Endothelial cell of umbilical vein (primary cell): ENCODE data around the gene BTN3A1. TPM values are rescaled to one million over a fixed set of nuclear protein-coding genes. Genes with fewer than 3 reads are reported as not detected.
"Not testable (repeated sequence)": the region's sequence is repeated elsewhere in the genome, so short reads cannot be mapped to it uniquely, and the experiment has no call there.

Source experiments
- BruUV-seq: library from RNA; stranded (reverse); fragments of 400-500 nt; replicated peaks from 2 replicates; lab custom pipeline; 2021; lab: Mats Ljungman, UMichigan
- CTCF ChIA-PET: fragments of 300-600, 350-600 bp; sonication (Branson Sonifier 250); formaldehyde crosslinking; loops from one replicate; lab custom pipeline; 2021; ENCODE audit warnings: antibody characterized with exemption, inconsistent platforms; lab: Charles Lee
- POLR2A ChIA-PET: fragments of 300-600, 350-600 bp; sonication (Branson Sonifier 250); formaldehyde crosslinking; loops from one replicate; lab custom pipeline; 2021; ENCODE audit warnings: antibody characterized with exemption, inconsistent platforms; lab: Charles Lee
- DNase-seq: peaks from one replicate; pipeline ENCODE4 v3.0.0-alpha.2; 2011; ENCODE audit warnings: low read depth, low spot score
- FAIRE-seq: peaks from 2 replicates; lab custom pipeline; 2011; peaks lifted over from hg19 to GRCh38; lab: Jason Lieb, UNC
- H2AFZ ChIP-seq: 2 replicates; pipeline ENCODE4 v1.6.0; 2012; ENCODE audit warnings: low read depth, low read length, control low read depth, inconsistent platforms
- H3K27ac ChIP-seq: 2 replicates; pipeline ENCODE4 v1.5.1; 2011; ENCODE audit warnings: low read depth, mild to moderate bottlenecking, control low read depth, low read length, moderate library complexity; ENCODE audit not compliant: insufficient read depth
- H3K27me3 ChIP-seq, 2 experiments: 2 replicates each; pipeline versions ENCODE4 v1.6.0 to v1.6.1; 2011; ENCODE audit warnings: low read length in 2 of 2, mixed read lengths in 1 of 2; ENCODE audit not compliant: control insufficient read depth in 2 of 2, insufficient read depth in 2 of 2
- H3K36me3 ChIP-seq, 2 experiments: 2 replicates in 1 of 2; 3 replicates in 1 of 2; pipeline ENCODE4 v1.5.1; 2011; ENCODE audit warnings: low read length in 2 of 2, mild to moderate bottlenecking in 1 of 2, moderate library complexity in 1 of 2; ENCODE audit not compliant: control insufficient read depth in 2 of 2, insufficient read depth in 2 of 2; ENCODE audit errors: extremely low read depth in 1 of 2
- H3K4me1 ChIP-seq: 3 replicates; pipeline ENCODE4 v1.5.1; 2011; ENCODE audit warnings: mild to moderate bottlenecking, low read length; ENCODE audit not compliant: control insufficient read depth, insufficient read depth; ENCODE audit errors: extremely low read depth
- H3K4me2 ChIP-seq: 2 replicates; pipeline ENCODE4 v1.6.1; 2011; ENCODE audit warnings: low read length, control low read depth, mixed read lengths; ENCODE audit not compliant: insufficient read depth
- H3K4me3 ChIP-seq, 3 experiments: fragments of 200-600 bp in 1 of 3; sonication (generic), shearing (Covaris generic) in 1 of 3; replicated peaks in 1 of 3; 2 replicates each; pipeline ENCODE4 v1.5.1; 2011 to 2016; ENCODE audit warnings: control low read depth in 3 of 3, low read length in 3 of 3, mild to moderate bottlenecking in 2 of 3, inconsistent platforms in 1 of 3, low read depth in 1 of 3, moderate library complexity in 1 of 3; ENCODE audit not compliant: insufficient read depth in 1 of 3
- H3K79me2 ChIP-seq: 2 replicates; pipeline ENCODE4 v1.6.0; 2012; ENCODE audit warnings: low read length, inconsistent platforms; ENCODE audit not compliant: control insufficient read depth, insufficient read depth
- H3K9ac ChIP-seq: replicated peaks from 2 replicates; pipeline ENCODE3; 2011; ENCODE audit warnings: low read length, control low read depth; ENCODE audit not compliant: insufficient read depth; ENCODE audit errors: extremely low read depth
- H3K9me1 ChIP-seq: replicated peaks from 3 replicates; pipeline ENCODE4 v1.6.0; 2011; ENCODE audit warnings: mild to moderate bottlenecking, low read length; ENCODE audit not compliant: control insufficient read depth, insufficient read depth; ENCODE audit errors: extremely low read depth
- H3K9me3 ChIP-seq: replicated peaks from 2 replicates; pipeline ENCODE4 v1.5.1; 2012; ENCODE audit warnings: low read length, inconsistent platforms; ENCODE audit not compliant: control insufficient read depth, insufficient read depth
- H4K20me1 ChIP-seq: replicated peaks from 2 replicates; pipeline ENCODE3; 2011; ENCODE audit warnings: mild to moderate bottlenecking, low read length; ENCODE audit not compliant: control insufficient read depth, insufficient read depth; ENCODE audit errors: extremely low read depth
- CTCF ChIP-seq, 2 donors: IDR thresholded peaks; 1 replicate in 1 of 2; 2 replicates in 1 of 2; pipeline ENCODE4 v1.5.1; 2011; ENCODE audit warnings: low read length in 2 of 2, mild to moderate bottlenecking in 2 of 2, moderate library complexity in 2 of 2, control low read depth in 1 of 2, inconsistent platforms in 1 of 2, low read depth in 1 of 2; ENCODE audit not compliant: insufficient read depth in 1 of 2; ENCODE audit errors: extremely low read depth in 1 of 2
- EZH2 ChIP-seq: IDR thresholded peaks from 2 replicates; pipeline ENCODE4 v1.6.1; 2012; ENCODE audit warnings: borderline replicate concordance, low read depth, mild to moderate bottlenecking, moderate library complexity, low read length, inconsistent platforms; ENCODE audit not compliant: severe bottlenecking
- FOS ChIP-seq: IDR thresholded peaks from 2 replicates; pipeline ENCODE4 v1.6.1; 2011; ENCODE audit warnings: mild to moderate bottlenecking, low read length, moderate library complexity, borderline replicate concordance; ENCODE audit not compliant: insufficient read depth
- GATA2 ChIP-seq: IDR thresholded peaks from 2 replicates; pipeline ENCODE4 v1.7.0; 2011; ENCODE audit warnings: low read depth, mild to moderate bottlenecking, moderate library complexity, mixed read lengths, low read length; ENCODE audit not compliant: insufficient read length, insufficient read depth
- JUN ChIP-seq: IDR thresholded peaks from 2 replicates; pipeline ENCODE4 v1.6.1; 2011; ENCODE audit warnings: borderline replicate concordance, low read depth; ENCODE audit not compliant: insufficient read length, insufficient read depth
- MAX ChIP-seq: IDR thresholded peaks from 2 replicates; pipeline ENCODE4 v1.6.1; 2011; ENCODE audit not compliant: insufficient read depth, insufficient read length
- MYC ChIP-seq: IDR thresholded peaks from one replicate; pipeline ENCODE4 v1.6.1; 2011; ENCODE audit warnings: mild to moderate bottlenecking, low read depth, low read length
- POLR2A ChIP-seq: IDR thresholded peaks from 2 replicates; pipeline ENCODE4 v1.6.1; 2012; ENCODE audit warnings: low read depth, mild to moderate bottlenecking, control low read depth, low read length
- POLR2AphosphoS5 ChIP-seq: IDR thresholded peaks from 2 replicates; pipeline ENCODE4 v1.6.1; 2012; ENCODE audit warnings: low read depth, mild to moderate bottlenecking, control low read depth, low read length, moderate library complexity; ENCODE audit not compliant: insufficient read depth
- dilution Hi-C: fragments of 300-500 bp; cut with MboI; formaldehyde crosslinking; loops from one replicate; pipeline ENCODE4 v1.15.0; 2019; ENCODE audit warnings: low sequenced_read_pairs; ENCODE audit not compliant: extremely low pct_ligation_motif_present
- intact Hi-C: fragments of 100-400 bp; cut with micrococcal nuclease; formaldehyde crosslinking; loops from one replicate; pipeline ENCODE4 v1.10.0; 2022
- polyA plus RNA-seq, 4 experiments: library from polyadenylated mRNA; depleted of rRNA in 3 of 4; stranded (reverse) in 3 of 4; unstranded in 1 of 4; fragments of >200 nt; gene quantifications; 2 replicates each; pipeline versions ENCODE4 v1.2.1 to v1.2.3, GENCODE V29; 2011 to 2012; ENCODE audit warnings: missing spikeins in 1 of 4
- total RNA-seq: library from RNA; stranded (reverse); gene quantifications from 2 replicates; pipeline ENCODE4 v1.2.3, GENCODE V29; 2021

BTN3A1 gene
- total and polyA plus RNA-seq, 2 donors (not counting 3 experiments of a cell fraction or from before 2014, with no cell fraction given), result 7.6 to 12.1 TPM

GRCh38 chr6:26375270-26375669 lies 26.8 kb upstream of the BTN3A1 start:
- CTCF ChIA-PET, result interaction anchor here (0.9 kb wide), 1 partner anchor 221 kb away, joined by 3 read pairs; the partner anchor contains the start of gene ABT1
- no TSS peak for BruUV-seq

GRCh38 chr6:26377719-26378118 lies 24.4 kb upstream of the BTN3A1 start:
- dilution Hi-C loops (no loop called here), intact Hi-C loops (no loop called here)
- DNase-seq (no peak), FAIRE-seq (no peak)
- no TSS peak for BruUV-seq
- Histone ChIP-seq H3K9ac (no peak overlapping the region), H3K9me3 (no peaks in the 10 kb centered on the region), H3K4me1 (no peaks in the 10 kb centered on the region), H3K27ac (no peak overlapping the region), H3K4me3 (no peak overlapping the region), H3K27me3 (no peaks in the 10 kb centered on the region), H4K20me1 (no peaks in the 10 kb centered on the region), H3K79me2 (no peaks in the 10 kb centered on the region), H3K36me3 (no peaks in the 10 kb centered on the region), H3K9me1 (no peaks in the 10 kb centered on the region), H3K4me2 (no peak overlapping the region), H2AFZ (no peak overlapping the region)
- ChIA-PET CTCF (interaction anchor here (0.7 to 1.2 kb wide), 2 partner anchors 41 to 96 kb away, joined by 3 to 4 read pairs; no protein-coding TSS in a partner anchor), POLR2A (no interaction called here)
- TF ChIP-seq EZH2 (no peak), CTCF (IDR thresholded peaks at IDR 0.05; ENCODE audit: extremely low read depth in 1 of 2, insufficient read depth in 1 of 2, low read depth in 1 of 2, low read length in 2 of 2) (no peak), JUN (no peak), POLR2A (no peak), MAX (no peak), GATA2 (no peak), POLR2AphosphoS5 (no peak), FOS (no peak), MYC (no peak)

More at GRCh38 chr6:26375270-26375669, 26.8 kb upstream of the BTN3A1 start:
- Histone ChIP-seq H3K4me3 (no peak overlapping the region), H3K27ac (no peak overlapping the region), H3K27me3 (no peaks in the 10 kb centered on the region), H4K20me1 (no peaks in the 10 kb centered on the region), H3K9me3 (no peaks in the 10 kb centered on the region), H3K79me2 (no peaks in the 10 kb centered on the region), H3K9me1 (no peaks in the 10 kb centered on the region), H2AFZ (no peak overlapping the region), H3K4me2 (no peak overlapping the region), H3K4me1 (no peaks in the 10 kb centered on the region), H3K9ac (no peak overlapping the region), H3K36me3 (no peaks in the 10 kb centered on the region)
- TF ChIP-seq POLR2A (no peak), MYC (no peak)
- dilution Hi-C loops (no loop called here), intact Hi-C loops (no loop called here)
- DNase-seq (no peak), FAIRE-seq (no peak)
- POLR2A ChIA-PET, result no interaction called here

GRCh38 chr6:26378143-26378542 lies 23.9 kb upstream of the BTN3A1 start:
- H3K79me2 ChIP-seq, H3K36me3 ChIP-seq, dilution Hi-C loops, H3K27ac ChIP-seq, H3K9me3 ChIP-seq, DNase-seq, H3K4me3 ChIP-seq, H3K27me3 ChIP-seq, H4K20me1 ChIP-seq, FAIRE-seq, BruUV-seq, H3K9me1 ChIP-seq, H3K9ac ChIP-seq, H3K4me1 ChIP-seq, H2AFZ ChIP-seq, POLR2A ChIA-PET, intact Hi-C loops, H3K4me2 ChIP-seq, CTCF ChIA-PET: not testable (repeated sequence)
